GM23338 (cell line): ENCODE results near the gene APPBP2. TPM values are rescaled to one million over a fixed set of nuclear protein-coding genes. Genes with fewer than 3 reads are reported as not detected.

ENCODE experiments used
- ATAC-seq: fragments of 200-7000 bp; cut with Tn5 transposase; 3 replicates; pipeline ENCODE4 v1.9.1; 2020
- DNase-seq: peaks from one replicate; pipeline ENCODE4 v3.0.0-alpha.2; 2015; ENCODE audit warnings: low spot score
- H2AFZ ChIP-seq: fragments of 200-600 bp; sonication (generic); 2 replicates; pipeline ENCODE4 v1.8.0; 2016; ENCODE audit warnings: antibody characterized with exemption, mild to moderate bottlenecking, moderate library complexity
- H3F3A ChIP-seq: fragments of 200-600 bp; sonication (generic); replicated peaks from 2 replicates; pipeline ENCODE4 v1.8.0; 2017; ENCODE audit warnings: antibody characterized with exemption, mixed run types, low read depth
- H3K27ac ChIP-seq: fragments of 200-600 bp; sonication (generic); 2 replicates; pipeline ENCODE4 v1.6.1; 2016; ENCODE audit warnings: low read depth
- H3K27me3 ChIP-seq: fragments of 200-600 bp; sonication (generic); 2 replicates; pipeline ENCODE4 v1.8.0; 2016; ENCODE audit warnings: mild to moderate bottlenecking, mixed run types, moderate library complexity; ENCODE audit not compliant: insufficient read depth
- H3K36me3 ChIP-seq: fragments of 200-600 bp; sonication (generic); 2 replicates; pipeline ENCODE4 v1.8.0; 2016; ENCODE audit warnings: mild to moderate bottlenecking; ENCODE audit not compliant: insufficient read depth
- H3K4me1 ChIP-seq: fragments of 200-600 bp; sonication (generic); 2 replicates; pipeline ENCODE4 v1.8.0; 2016; ENCODE audit warnings: mild to moderate bottlenecking, moderate library complexity; ENCODE audit not compliant: insufficient read depth
- H3K4me2 ChIP-seq: fragments of 200-600 bp; sonication (generic); 2 replicates; pipeline ENCODE4 v1.7.1; 2017; ENCODE audit warnings: mixed run types
- H3K4me3 ChIP-seq: fragments of 200-600 bp; sonication (generic); 2 replicates; pipeline ENCODE4 v1.6.1; 2016; ENCODE audit warnings: mixed run types
- H3K79me2 ChIP-seq: fragments of 200-600 bp; sonication (generic); replicated peaks from 2 replicates; pipeline ENCODE4 v1.8.0; 2017; ENCODE audit warnings: mild to moderate bottlenecking; ENCODE audit not compliant: insufficient read depth
- H3K9me2 ChIP-seq: fragments of 200-600 bp; sonication (generic); 2 replicates; pipeline ENCODE4 v1.8.0; 2017; ENCODE audit not compliant: insufficient read depth
- H4K20me1 ChIP-seq: fragments of 200-600 bp; sonication (generic); replicated peaks from 2 replicates; pipeline ENCODE4 v1.8.0; 2017; ENCODE audit warnings: mild to moderate bottlenecking; ENCODE audit not compliant: insufficient read depth
- H3K27ac Mint-ChIP-seq: 2 replicates; pipeline ENCODE4 v1.8.0; 2020; ENCODE audit warnings: inconsistent platforms, mild to moderate bottlenecking, moderate library complexity, mixed read lengths
- H3K27me3 Mint-ChIP-seq: 3 replicates; pipeline ENCODE4 v1.8.0; 2022; ENCODE audit warnings: low read depth, mild to moderate bottlenecking, moderate library complexity, mixed read lengths, inconsistent platforms; ENCODE audit not compliant: insufficient read depth, poor library complexity
- H3K36me3 Mint-ChIP-seq: 3 replicates; pipeline ENCODE4 v1.8.0; 2021; ENCODE audit warnings: low read depth, mild to moderate bottlenecking, inconsistent platforms, moderate library complexity, mixed read lengths
- H3K4me1 Mint-ChIP-seq: 3 replicates; pipeline ENCODE4 v1.8.0; 2020; ENCODE audit warnings: mild to moderate bottlenecking, inconsistent platforms, mixed read lengths
- H3K4me3 Mint-ChIP-seq: 3 replicates; pipeline ENCODE4 v1.8.0; 2021; ENCODE audit warnings: moderate library complexity, mild to moderate bottlenecking, inconsistent platforms, mixed read lengths
- H3K9me3 Mint-ChIP-seq: 3 replicates; pipeline ENCODE4 v1.8.0; 2020; ENCODE audit warnings: moderate library complexity, mild to moderate bottlenecking, inconsistent platforms, mixed read lengths
- CREB1 ChIP-seq: fragments of 250-450 bp; sonication (Bioruptor Pico); IDR thresholded peaks from 2 replicates; pipeline ENCODE4 v1.5.0; 2020; ENCODE audit warnings: low read depth, mild to moderate bottlenecking, moderate library complexity
- EZH2 ChIP-seq: fragments of 200-600 bp; sonication (generic); IDR thresholded peaks from one replicate; pipeline ENCODE4 v1.8.0; 2017; ENCODE audit warnings: antibody characterized with exemption, mild to moderate bottlenecking, low read depth; ENCODE audit not compliant: unreplicated experiment
- EZH2phosphoT487 ChIP-seq: fragments of 200-600 bp; sonication (generic); IDR thresholded peaks from one replicate; pipeline ENCODE4 v1.8.1; 2018; ENCODE audit warnings: antibody characterized with exemption; ENCODE audit not compliant: unreplicated experiment
- JUNB ChIP-seq: IDR thresholded peaks from one replicate; pipeline ENCODE4 v1.6.1; 2016; ENCODE audit warnings: antibody characterized with exemption; ENCODE audit not compliant: unreplicated experiment
- NANOG ChIP-seq: IDR thresholded peaks from 2 replicates; pipeline ENCODE4 v1.6.1; 2016; ENCODE audit warnings: antibody characterized with exemption, borderline replicate concordance
- POLR2AphosphoS5 ChIP-seq: IDR thresholded peaks from 2 replicates; pipeline ENCODE4 v1.6.1; 2016; ENCODE audit warnings: antibody characterized with exemption, low read depth
- STAT1 ChIP-seq: IDR thresholded peaks from one replicate; pipeline ENCODE4 v1.6.1; 2016; ENCODE audit warnings: antibody characterized with exemption; ENCODE audit not compliant: unreplicated experiment
- ZNF114 ChIP-seq: fragments of 250-450 bp; sonication (Bioruptor Pico); IDR thresholded peaks from 2 replicates; pipeline ENCODE4 v1.5.0; 2020; ENCODE audit warnings: mild to moderate bottlenecking, moderate library complexity
- ZNF331 ChIP-seq: fragments of 250-450 bp; sonication (Bioruptor Pico); IDR thresholded peaks from 2 replicates; pipeline ENCODE4 v1.5.0; 2020; ENCODE audit warnings: low read depth, mild to moderate bottlenecking, moderate library complexity
- polyA plus RNA-seq: library from polyadenylated mRNA; unstranded; fragments of >200 nt; fragmentation: Nextera tagmentation; extraction: Ambion mirVana; gene quantifications from 2 replicates; pipeline ENCODE4 v1.2.1, GENCODE V29; 2016
- total RNA-seq: library from RNA; depleted of rRNA; stranded (reverse); fragments of >200 nt; shearing (Covaris generic); gene quantifications from 2 replicates; pipeline ENCODE4 v1.2.3, GENCODE V29; 2014
- TF ChIP-seq, protein P1 (sequence below), 2 experiments: fragments of 200-600 bp in 1 of 2; sonication (generic) in 1 of 2; conservative IDR thresholded peaks; 2 replicates each; pipeline versions ENCODE4 v1.5.1 to v1.6.1; 2016 to 2017; ENCODE audit warnings: antibody characterized with exemption in 2 of 2, low read depth in 2 of 2, mild to moderate bottlenecking in 2 of 2, moderate library complexity in 1 of 2
- TF ChIP-seq, protein P2 (sequence below): IDR thresholded peaks from 2 replicates; pipeline ENCODE4 v1.6.1; 2016; ENCODE audit warnings: antibody characterized with exemption
- TF ChIP-seq, protein P3 (sequence below): fragments of 250-450 bp; sonication (Bioruptor Pico); IDR thresholded peaks from 2 replicates; pipeline ENCODE4 v1.5.0; 2020; ENCODE audit warnings: mild to moderate bottlenecking, moderate library complexity
- TF ChIP-seq, protein P4 (sequence below): IDR thresholded peaks from one replicate; pipeline ENCODE4 v1.6.1; 2018; ENCODE audit warnings: antibody characterized with exemption; ENCODE audit not compliant: unreplicated experiment

Gene APPBP2
- total and polyA plus RNA-seq, 2 experiments from 2014 or later: 9.3 to 15.0 TPM

DNA sequence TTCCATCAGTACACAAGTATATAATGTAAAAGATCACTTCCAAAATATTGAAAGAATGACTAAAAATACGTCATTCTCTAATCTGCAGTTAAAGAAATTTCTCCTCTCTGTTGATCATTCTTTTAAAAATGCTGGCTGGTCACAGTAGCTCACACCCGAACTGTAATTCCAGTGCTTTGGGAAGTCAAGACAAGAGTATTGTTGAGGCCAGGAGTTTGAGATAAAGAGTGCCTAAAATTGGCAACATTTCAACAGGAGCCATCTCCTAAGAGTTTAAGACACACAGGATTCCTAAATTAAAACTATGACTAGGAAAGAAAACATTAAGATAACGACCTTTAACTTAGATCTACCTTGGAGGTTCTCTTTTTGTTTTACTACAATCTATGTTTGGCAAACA, 129.6 kb downstream of the APPBP2 start:
- 0 out of 2 replicates have a peak, but pooled peaks cover 4% of the 10 kb centered on the region for H3F3A ChIP-seq
- no peaks in the 10 kb centered on the region for H3K27me3 ChIP-seq
- Mint-ChIP-seq H3K27ac (no peak overlapping the region), H3K4me1 (peaks cover 14% of the 10 kb centered on the region; the same call in 2 of the 3 replicates), H3K27me3 (peaks cover 3% of the 10 kb centered on the region), H3K4me3 (no peak overlapping the region), H3K9me3 (no peaks in the 10 kb centered on the region), H3K36me3 (no peaks in the 10 kb centered on the region)
- H3K27ac ChIP-seq: no peak overlapping the region
- no peak for ATAC-seq
- peaks cover 4% of the 10 kb centered on the region; the same call in 1 of the 2 replicates for H3K4me1 ChIP-seq
- H2AFZ ChIP-seq: no peak overlapping the region
- peaks cover 2% of the 10 kb centered on the region for H3K79me2 ChIP-seq
- no peak for DNase-seq
- H3K4me2 ChIP-seq: no peak overlapping the region
- no peaks in the 10 kb centered on the region for H4K20me1 ChIP-seq
- H3K4me3 ChIP-seq: no peak overlapping the region
- H3K9me2 ChIP-seq: no peaks in the 10 kb centered on the region
- H3K36me3 ChIP-seq: no peaks in the 10 kb centered on the region
- TF ChIP-seq, protein P1, sequence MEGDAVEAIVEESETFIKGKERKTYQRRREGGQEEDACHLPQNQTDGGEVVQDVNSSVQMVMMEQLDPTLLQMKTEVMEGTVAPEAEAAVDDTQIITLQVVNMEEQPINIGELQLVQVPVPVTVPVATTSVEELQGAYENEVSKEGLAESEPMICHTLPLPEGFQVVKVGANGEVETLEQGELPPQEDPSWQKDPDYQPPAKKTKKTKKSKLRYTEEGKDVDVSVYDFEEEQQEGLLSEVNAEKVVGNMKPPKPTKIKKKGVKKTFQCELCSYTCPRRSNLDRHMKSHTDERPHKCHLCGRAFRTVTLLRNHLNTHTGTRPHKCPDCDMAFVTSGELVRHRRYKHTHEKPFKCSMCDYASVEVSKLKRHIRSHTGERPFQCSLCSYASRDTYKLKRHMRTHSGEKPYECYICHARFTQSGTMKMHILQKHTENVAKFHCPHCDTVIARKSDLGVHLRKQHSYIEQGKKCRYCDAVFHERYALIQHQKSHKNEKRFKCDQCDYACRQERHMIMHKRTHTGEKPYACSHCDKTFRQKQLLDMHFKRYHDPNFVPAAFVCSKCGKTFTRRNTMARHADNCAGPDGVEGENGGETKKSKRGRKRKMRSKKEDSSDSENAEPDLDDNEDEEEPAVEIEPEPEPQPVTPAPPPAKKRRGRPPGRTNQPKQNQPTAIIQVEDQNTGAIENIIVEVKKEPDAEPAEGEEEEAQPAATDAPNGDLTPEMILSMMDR (conservative IDR thresholded peaks at IDR 0.05; ENCODE audit: low read depth in 2 of 2): no peak
- TF ChIP-seq, protein P2, sequence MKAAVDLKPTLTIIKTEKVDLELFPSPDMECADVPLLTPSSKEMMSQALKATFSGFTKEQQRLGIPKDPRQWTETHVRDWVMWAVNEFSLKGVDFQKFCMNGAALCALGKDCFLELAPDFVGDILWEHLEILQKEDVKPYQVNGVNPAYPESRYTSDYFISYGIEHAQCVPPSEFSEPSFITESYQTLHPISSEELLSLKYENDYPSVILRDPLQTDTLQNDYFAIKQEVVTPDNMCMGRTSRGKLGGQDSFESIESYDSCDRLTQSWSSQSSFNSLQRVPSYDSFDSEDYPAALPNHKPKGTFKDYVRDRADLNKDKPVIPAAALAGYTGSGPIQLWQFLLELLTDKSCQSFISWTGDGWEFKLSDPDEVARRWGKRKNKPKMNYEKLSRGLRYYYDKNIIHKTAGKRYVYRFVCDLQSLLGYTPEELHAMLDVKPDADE: no peak
- TF ChIP-seq, protein P3, sequence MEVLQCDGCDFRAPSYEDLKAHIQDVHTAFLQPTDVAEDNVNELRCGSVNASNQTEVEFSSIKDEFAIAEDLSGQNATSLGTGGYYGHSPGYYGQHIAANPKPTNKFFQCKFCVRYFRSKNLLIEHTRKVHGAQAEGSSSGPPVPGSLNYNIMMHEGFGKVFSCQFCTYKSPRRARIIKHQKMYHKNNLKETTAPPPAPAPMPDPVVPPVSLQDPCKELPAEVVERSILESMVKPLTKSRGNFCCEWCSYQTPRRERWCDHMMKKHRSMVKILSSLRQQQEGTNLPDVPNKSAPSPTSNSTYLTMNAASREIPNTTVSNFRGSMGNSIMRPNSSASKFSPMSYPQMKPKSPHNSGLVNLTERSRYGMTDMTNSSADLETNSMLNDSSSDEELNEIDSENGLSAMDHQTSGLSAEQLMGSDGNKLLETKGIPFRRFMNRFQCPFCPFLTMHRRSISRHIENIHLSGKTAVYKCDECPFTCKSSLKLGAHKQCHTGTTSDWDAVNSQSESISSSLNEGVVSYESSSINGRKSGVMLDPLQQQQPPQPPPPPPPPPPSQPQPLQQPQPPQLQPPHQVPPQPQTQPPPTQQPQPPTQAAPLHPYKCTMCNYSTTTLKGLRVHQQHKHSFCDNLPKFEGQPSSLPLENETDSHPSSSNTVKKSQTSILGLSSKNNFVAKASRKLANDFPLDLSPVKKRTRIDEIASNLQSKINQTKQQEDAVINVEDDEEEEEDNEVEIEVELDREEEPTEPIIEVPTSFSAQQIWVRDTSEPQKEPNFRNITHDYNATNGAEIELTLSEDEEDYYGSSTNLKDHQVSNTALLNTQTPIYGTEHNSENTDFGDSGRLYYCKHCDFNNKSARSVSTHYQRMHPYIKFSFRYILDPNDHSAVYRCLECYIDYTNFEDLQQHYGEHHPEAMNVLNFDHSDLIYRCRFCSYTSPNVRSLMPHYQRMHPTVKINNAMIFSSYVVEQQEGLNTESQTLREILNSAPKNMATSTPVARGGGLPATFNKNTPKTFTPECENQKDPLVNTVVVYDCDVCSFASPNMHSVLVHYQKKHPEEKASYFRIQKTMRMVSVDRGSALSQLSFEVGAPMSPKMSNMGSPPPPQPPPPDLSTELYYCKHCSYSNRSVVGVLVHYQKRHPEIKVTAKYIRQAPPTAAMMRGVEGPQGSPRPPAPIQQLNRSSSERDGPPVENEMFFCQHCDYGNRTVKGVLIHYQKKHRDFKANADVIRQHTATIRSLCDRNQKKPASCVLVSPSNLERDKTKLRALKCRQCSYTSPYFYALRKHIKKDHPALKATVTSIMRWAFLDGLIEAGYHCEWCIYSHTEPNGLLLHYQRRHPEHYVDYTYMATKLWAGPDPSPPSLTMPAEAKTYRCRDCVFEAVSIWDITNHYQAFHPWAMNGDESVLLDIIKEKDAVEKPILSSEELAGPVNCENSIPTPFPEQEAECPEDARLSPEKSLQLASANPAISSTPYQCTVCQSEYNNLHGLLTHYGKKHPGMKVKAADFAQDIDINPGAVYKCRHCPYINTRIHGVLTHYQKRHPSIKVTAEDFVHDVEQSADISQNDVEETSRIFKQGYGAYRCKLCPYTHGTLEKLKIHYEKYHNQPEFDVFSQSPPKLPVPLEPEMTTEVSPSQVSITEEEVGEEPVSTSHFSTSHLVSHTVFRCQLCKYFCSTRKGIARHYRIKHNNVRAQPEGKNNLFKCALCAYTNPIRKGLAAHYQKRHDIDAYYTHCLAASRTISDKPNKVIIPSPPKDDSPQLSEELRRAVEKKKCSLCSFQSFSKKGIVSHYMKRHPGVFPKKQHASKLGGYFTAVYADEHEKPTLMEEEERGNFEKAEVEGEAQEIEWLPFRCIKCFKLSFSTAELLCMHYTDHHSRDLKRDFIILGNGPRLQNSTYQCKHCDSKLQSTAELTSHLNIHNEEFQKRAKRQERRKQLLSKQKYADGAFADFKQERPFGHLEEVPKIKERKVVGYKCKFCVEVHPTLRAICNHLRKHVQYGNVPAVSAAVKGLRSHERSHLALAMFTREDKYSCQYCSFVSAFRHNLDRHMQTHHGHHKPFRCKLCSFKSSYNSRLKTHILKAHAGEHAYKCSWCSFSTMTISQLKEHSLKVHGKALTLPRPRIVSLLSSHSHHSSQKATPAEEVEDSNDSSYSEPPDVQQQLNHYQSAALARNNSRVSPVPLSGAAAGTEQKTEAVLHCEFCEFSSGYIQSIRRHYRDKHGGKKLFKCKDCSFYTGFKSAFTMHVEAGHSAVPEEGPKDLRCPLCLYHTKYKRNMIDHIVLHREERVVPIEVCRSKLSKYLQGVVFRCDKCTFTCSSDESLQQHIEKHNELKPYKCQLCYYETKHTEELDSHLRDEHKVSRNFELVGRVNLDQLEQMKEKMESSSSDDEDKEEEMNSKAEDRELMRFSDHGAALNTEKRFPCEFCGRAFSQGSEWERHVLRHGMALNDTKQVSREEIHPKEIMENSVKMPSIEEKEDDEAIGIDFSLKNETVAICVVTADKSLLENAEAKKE: no peak
- TF ChIP-seq ZNF331 (no peak), EZH2phosphoT487 (no peak), ZNF114 (no peak), EZH2 (no peak), NANOG (no peak), JUNB (no peak), CREB1 (CRISPR knock-in tag) (no peak), STAT1 (no peak), POLR2AphosphoS5 (no peak)
- TF ChIP-seq, protein P4, sequence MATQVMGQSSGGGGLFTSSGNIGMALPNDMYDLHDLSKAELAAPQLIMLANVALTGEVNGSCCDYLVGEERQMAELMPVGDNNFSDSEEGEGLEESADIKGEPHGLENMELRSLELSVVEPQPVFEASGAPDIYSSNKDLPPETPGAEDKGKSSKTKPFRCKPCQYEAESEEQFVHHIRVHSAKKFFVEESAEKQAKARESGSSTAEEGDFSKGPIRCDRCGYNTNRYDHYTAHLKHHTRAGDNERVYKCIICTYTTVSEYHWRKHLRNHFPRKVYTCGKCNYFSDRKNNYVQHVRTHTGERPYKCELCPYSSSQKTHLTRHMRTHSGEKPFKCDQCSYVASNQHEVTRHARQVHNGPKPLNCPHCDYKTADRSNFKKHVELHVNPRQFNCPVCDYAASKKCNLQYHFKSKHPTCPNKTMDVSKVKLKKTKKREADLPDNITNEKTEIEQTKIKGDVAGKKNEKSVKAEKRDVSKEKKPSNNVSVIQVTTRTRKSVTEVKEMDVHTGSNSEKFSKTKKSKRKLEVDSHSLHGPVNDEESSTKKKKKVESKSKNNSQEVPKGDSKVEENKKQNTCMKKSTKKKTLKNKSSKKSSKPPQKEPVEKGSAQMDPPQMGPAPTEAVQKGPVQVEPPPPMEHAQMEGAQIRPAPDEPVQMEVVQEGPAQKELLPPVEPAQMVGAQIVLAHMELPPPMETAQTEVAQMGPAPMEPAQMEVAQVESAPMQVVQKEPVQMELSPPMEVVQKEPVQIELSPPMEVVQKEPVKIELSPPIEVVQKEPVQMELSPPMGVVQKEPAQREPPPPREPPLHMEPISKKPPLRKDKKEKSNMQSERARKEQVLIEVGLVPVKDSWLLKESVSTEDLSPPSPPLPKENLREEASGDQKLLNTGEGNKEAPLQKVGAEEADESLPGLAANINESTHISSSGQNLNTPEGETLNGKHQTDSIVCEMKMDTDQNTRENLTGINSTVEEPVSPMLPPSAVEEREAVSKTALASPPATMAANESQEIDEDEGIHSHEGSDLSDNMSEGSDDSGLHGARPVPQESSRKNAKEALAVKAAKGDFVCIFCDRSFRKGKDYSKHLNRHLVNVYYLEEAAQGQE: no peak
